Activated CD4-positive, alpha-beta T cell treated with anti-CD3 and anti-CD28 coated beads for 1 hour (primary cell): Measurements from ENCODE around the gene CPD.
"Not testable (repeated sequence)": the region's sequence is repeated elsewhere in the genome, so short reads cannot be mapped to it uniquely, and the experiment has no call there.

Experiments
- DNase-seq: peaks from one replicate; pipeline ENCODE4 v3.0.0-alpha.2; 2020

Gene CPD

DNA sequence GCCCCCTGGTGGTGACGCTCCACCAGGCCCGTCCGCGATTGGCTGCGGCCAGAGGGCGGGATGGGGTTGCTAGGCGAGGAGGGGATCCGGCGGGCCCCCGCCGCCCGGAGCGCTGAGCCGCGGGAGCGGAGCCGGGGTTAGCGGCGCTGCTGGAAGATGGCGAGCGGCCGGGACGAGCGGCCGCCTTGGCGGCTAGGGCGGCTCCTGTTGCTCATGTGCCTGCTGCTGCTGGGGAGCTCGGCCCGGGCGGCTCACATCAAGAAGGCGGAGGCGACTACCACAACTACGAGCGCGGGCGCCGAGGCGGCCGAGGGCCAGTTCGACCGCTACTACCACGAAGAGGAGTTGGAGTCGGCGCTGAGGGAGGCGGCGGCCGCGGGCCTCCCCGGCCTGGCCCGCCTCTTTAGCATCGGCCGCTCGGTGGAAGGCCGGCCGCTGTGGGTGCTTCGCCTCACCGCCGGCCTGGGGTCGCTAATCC lies at the start of gene CPD:
Gene CPD (plus strand): TSS at position 103 of the 478 bp plus-strand sequence. CDS start 54 bp downstream, at position 157.
- DNase-seq: peak; percentile 95

- peak; percentile 36 for DNase-seq
These were observed 46.6 kb upstream of the CPD start for GRCh38 chr17:30332057-30332542.

GRCh38 chr17:30333503-30334360 lies 45.0 kb upstream of the CPD start, which contains the start of gene TMIGD1:
Gene TMIGD1 (minus strand): TSS chr17:30334057. CDS start chr17:30332133, 1,924 bp downstream.
- DNase-seq: no peak

DNA sequence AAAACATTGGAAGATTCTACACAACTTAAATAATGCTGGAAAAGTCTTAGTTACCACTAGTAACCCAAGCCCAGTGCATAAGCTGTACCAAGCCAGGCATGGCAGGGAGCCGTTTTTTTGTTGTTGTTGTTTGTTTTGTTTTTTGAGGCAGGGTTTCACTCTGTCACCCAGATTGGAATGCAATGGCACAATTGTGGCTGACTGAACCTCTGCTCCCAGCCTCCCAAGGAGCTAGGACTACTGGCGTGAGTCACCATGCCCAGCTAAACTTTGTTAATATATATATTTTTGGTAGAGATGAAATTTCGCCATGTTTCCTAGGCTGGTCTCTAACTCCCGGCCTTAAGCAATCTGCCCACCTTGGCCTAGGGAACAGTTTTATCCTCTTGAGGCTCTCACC lies 44.3 kb upstream of the CPD start:
- no peak for DNase-seq

GRCh38 chr17:30336369-30337171 lies 42.2 kb upstream of the CPD start:
- peak; percentile 21 for DNase-seq

DNA sequence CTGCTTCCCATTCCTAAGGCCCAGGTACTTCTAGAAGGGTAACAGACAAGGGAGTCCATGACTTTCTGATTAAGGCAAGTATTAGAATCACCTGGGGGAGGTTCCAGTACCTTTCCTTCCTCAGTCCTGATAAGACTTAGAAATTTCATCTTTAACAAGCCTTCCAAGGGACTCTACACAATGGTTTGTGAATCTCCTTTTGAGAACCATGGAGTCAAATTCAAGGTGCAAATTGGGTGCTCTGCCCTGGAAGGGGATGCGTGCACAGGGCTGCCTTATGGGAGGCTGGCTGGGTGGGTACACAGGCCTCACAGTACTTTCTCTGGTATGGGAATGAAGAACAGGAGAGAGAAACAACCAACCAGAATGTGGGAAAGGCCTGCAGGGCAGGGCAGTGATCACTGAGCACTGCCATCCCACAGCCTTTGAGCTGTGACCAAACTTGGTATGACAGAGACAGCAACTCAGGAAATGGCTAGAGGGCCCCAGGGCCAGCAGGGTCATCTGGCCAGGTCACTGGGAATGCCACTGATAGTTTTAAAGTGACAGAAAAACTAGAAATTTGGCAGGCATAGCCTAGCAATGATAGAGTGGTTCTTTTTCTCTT lies 41.2 kb upstream of the CPD start:
- DNase-seq: no peak

- DNase-seq: no peak
These were observed 39.6 kb upstream of the CPD start for GRCh38 chr17:30339086-30339485.

GRCh38 chr17:30340801-30341356 lies 37.8 kb upstream of the CPD start:
- no peak for DNase-seq

- DNase-seq: no peak
These were observed 37.0 kb upstream of the CPD start for GRCh38 chr17:30341703-30342249.

GRCh38 chr17:30343244-30343643 lies 35.5 kb upstream of the CPD start:
- DNase-seq: not testable (repeated sequence)

DNA sequence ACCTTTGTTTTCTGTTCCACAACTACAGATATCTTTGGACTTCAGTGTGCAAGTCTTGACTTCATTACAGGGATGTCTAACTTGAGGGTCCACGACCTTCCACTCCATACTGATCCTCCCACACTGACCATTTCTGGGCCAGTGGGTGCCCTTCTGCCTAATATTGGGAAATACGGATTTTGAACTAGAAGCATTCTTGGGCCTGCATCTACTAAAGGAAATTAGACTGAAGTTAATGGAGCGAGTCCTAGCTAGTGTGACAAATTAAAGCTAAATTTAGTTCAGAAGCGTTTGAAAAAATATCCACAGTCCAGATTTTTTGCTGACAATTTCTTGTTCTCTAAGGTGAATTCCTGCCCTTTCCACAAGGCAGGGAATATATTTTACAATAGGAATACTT lies 34.9 kb upstream of the CPD start:
- no peak for DNase-seq

- DNase-seq: no peak
These were observed 34.2 kb upstream of the CPD start for GRCh38 chr17:30344283-30345088.

DNA sequence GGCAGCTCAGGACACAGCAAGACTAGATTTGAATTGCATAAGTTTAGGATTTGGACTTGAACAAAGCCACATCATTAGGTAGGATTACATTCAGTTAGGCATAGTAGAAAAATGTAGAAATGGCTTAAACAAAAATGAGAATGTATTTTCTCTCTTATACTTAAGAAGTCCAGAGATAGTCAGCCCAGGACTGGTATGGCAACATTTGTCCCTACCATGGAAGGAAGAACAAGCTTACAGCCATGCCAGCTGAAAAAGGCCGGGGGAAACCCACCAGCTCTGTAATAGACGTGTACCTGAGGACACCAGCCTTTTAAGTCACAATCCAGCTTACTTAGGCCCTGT lies 33.7 kb upstream of the CPD start:
- no peak for DNase-seq

DNA sequence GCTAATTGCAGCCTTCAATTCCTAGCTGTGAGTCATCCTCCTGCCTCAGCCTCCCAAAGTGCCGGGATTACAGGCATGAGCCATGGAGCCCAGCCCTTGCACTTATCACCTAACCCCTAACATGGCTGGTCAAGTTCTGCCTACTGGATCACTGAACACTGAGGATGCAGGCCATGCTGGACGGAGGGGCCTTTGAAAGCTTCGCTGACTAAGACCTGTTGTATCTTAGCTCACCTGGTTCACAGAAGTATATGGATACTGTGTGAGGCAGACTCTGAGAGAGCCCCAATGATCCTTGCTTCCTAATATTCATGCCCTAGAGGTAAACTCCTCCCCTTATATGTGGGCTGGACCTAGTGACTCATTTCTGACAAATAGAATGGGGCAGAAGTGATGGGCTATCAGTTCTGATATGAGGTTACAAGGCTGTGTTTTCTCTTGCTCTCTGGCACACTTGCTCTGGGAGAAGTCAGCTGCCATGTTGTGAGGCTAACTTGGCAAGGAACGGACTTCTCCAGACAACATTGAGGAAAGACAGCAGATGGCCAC lies 33.1 kb upstream of the CPD start:
- DNase-seq: no peak

DNA sequence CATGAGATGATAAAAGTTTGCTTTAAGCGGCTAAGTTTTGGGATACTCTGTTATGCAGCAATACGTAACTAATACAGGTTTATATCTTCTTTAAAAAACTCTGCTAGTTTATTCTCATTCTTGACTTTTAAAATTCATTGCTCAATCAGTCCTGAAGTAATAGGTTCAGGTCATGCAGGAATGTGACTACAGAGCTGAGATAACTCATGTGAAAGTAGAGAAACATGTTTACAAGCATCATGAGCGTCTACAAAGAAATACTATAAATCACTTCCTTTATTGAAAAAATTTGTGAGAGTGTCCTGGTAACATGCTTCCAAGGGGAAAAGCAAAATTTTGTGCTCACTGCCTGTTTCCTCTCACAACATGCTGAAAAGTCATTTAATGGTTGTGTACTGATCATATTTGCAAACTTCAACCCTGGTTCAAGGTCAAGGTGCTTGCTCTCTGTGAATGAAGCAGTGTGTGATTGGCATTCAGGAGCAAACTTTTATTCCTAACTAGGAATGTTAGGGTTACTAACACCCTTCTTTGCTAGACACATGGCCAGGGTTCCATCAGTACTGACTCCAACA lies 32.4 kb upstream of the CPD start:
- no peak for DNase-seq

- DNase-seq: no peak
These were observed 31.2 kb upstream of the CPD start for GRCh38 chr17:30347488-30347887.

- DNase-seq: no peak
These were observed 29.5 kb upstream of the CPD start for GRCh38 chr17:30349252-30349651.

- not testable (repeated sequence) for DNase-seq
These were observed 27.5 kb upstream of the CPD start for GRCh38 chr17:30351263-30351662.

DNA sequence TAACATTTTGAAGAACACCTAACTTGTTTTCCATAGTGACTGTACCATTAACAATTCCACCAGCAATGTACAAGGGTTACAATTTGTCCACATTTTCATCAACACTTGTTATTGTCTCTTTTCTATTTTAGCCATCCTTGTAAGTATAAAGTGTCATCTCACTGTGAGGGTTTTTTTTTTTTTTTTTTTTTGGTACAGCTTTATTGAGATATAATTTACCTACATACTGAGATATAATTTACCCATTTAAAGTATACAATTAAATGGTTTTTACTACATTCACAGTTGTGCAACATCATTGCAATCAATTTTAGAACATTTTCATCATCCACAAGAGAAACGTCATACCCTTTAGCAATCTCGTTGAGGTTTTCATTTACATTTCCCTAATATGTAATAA lies 27.0 kb upstream of the CPD start:
- no peak for DNase-seq

GRCh38 chr17:30352240-30352814 lies 26.4 kb upstream of the CPD start:
- no peak for DNase-seq

GRCh38 chr17:30354701-30355100 lies 24.0 kb upstream of the CPD start:
- DNase-seq: no peak
